SK-N-SH (cell line): ENCODE results near the gene UBR1. TPM values are rescaled to one million over a fixed set of nuclear protein-coding genes. Genes with fewer than 3 reads are reported as not detected.

Experiments
- CTCF ChIA-PET: fragments of 300-600, 350-600 bp; formaldehyde crosslinking; extraction: SDS; loops from one replicate; lab custom pipeline; 2021; lab: Yijun Ruan, JAX
- POLR2A ChIA-PET: fragments of 350-600 bp; sonication (Branson Sonifier 250); formaldehyde crosslinking; extraction: SDS; loops from one replicate; lab custom pipeline; 2020; ENCODE audit warnings: antibody characterized with exemption, inconsistent platforms; lab: Yijun Ruan, JAX
- DNase-seq: peaks from one replicate; pipeline ENCODE4 v3.0.0; 2012
- H2AFZ ChIP-seq: fragments of 200-600 bp; sonication (generic); 2 replicates; pipeline ENCODE4 v1.8.1; 2016; ENCODE audit warnings: antibody characterized with exemption, mild to moderate bottlenecking, low read depth
- H3F3A ChIP-seq: fragments of 200-600 bp; sonication (generic); replicated peaks from 2 replicates; pipeline ENCODE3; 2016; ENCODE audit warnings: antibody characterized with exemption, mild to moderate bottlenecking; ENCODE audit not compliant: insufficient read depth
- H3K27ac ChIP-seq, 2 experiments: fragments of 200-500 bp in 1 of 2; fragments of 200-600 bp in 1 of 2; sonication (Bioruptor generic) in 1 of 2; sonication (generic), shearing (Covaris generic) in 1 of 2; 2 replicates each; pipeline versions ENCODE4 v1.5.1 to v1.6.1; 2014 to 2016; ENCODE audit warnings: low read depth in 2 of 2, inconsistent platforms in 1 of 2, low read length in 1 of 2, mild to moderate bottlenecking in 1 of 2, mixed read lengths in 1 of 2
- H3K27me3 ChIP-seq: fragments of 200-600 bp; sonication (generic), shearing (Covaris generic); 2 replicates; pipeline ENCODE4 v1.6.1; 2016; ENCODE audit warnings: mixed run types; ENCODE audit not compliant: insufficient read depth
- H3K36me3 ChIP-seq, 2 experiments: fragments of 200-500 bp in 1 of 2; fragments of 200-600 bp in 1 of 2; sonication (Bioruptor generic) in 1 of 2; sonication (generic) in 1 of 2; replicated peaks in 1 of 2; 2 replicates each; pipeline versions ENCODE3 to v1.5.1; 2014 to 2016; ENCODE audit warnings: low read length in 1 of 2, mild to moderate bottlenecking in 1 of 2; ENCODE audit not compliant: insufficient read depth in 2 of 2, control insufficient read depth in 1 of 2
- H3K4me1 ChIP-seq, 2 experiments: fragments of 200-500 bp in 1 of 2; fragments of 200-600 bp in 1 of 2; sonication (Bioruptor generic) in 1 of 2; sonication (generic), shearing (Covaris generic) in 1 of 2; 2 replicates each; pipeline versions ENCODE4 v1.5.1 to v1.6.1; 2014 to 2016; ENCODE audit warnings: low read depth in 1 of 2, low read length in 1 of 2, mixed run types in 1 of 2; ENCODE audit not compliant: insufficient read depth in 2 of 2, control insufficient read depth in 1 of 2
- H3K4me2 ChIP-seq: fragments of 200-600 bp; sonication (generic), shearing (Covaris generic); 2 replicates; pipeline ENCODE4 v1.6.1; 2017; ENCODE audit warnings: mixed run types
- H3K4me3 ChIP-seq, 2 experiments: fragments of 200-500 bp in 1 of 2; fragments of 200-600 bp in 1 of 2; sonication (Bioruptor generic) in 1 of 2; sonication (generic), shearing (Covaris generic) in 1 of 2; 2 replicates each; pipeline versions ENCODE4 v1.5.1 to v1.8.1; 2014 to 2016; ENCODE audit warnings: low read depth in 2 of 2, inconsistent platforms in 1 of 2, low read length in 1 of 2, mild to moderate bottlenecking in 1 of 2, mixed read lengths in 1 of 2, moderate library complexity in 1 of 2
- H3K79me2 ChIP-seq: fragments of 200-600 bp; sonication (generic); 2 replicates; pipeline ENCODE4 v1.8.1; 2017; ENCODE audit warnings: mild to moderate bottlenecking; ENCODE audit not compliant: insufficient read depth
- H3K9ac ChIP-seq: fragments of 200-600 bp; sonication (generic); 2 replicates; pipeline ENCODE4 v1.6.1; 2017; ENCODE audit warnings: mixed run types
- H3K9me2 ChIP-seq: fragments of 200-600 bp; sonication (generic); 2 replicates; pipeline ENCODE4 v1.6.1; 2017; ENCODE audit warnings: mixed run types
- H3K9me3 ChIP-seq: fragments of 200-600 bp; sonication (generic); 2 replicates; pipeline ENCODE4 v1.6.1; 2017; ENCODE audit warnings: mixed run types, mild to moderate bottlenecking, moderate library complexity
- H4K20me1 ChIP-seq: fragments of 200-600 bp; sonication (generic); 2 replicates; pipeline ENCODE4 v1.6.1; 2017; ENCODE audit warnings: mild to moderate bottlenecking, mixed run types; ENCODE audit not compliant: insufficient read depth
- CHD2 ChIP-seq: fragments of 150-350 bp; IDR thresholded peaks from 2 replicates; pipeline ENCODE4 v1.6.1; 2018; ENCODE audit warnings: low read length; ENCODE audit not compliant: partially characterized antibody
- CTCF ChIP-seq: fragments of 200-600 bp; sonication (generic); IDR thresholded peaks from 2 replicates; pipeline ENCODE4 v1.6.1; 2017; ENCODE audit warnings: antibody characterized with exemption, mild to moderate bottlenecking, moderate library complexity
- EP300 ChIP-seq, 2 experiments: IDR thresholded peaks; 2 replicates each; pipeline versions ENCODE4 v1.4.0 to v1.6.1; 2012; ENCODE audit warnings: borderline replicate concordance in 1 of 2, low read depth in 1 of 2, low read length in 1 of 2
- EZH2phosphoT487 ChIP-seq: fragments of 200-600 bp; sonication (generic); IDR thresholded peaks from 2 replicates; pipeline ENCODE4 v1.6.1; 2017; ENCODE audit warnings: low read depth, mixed run types, mild to moderate bottlenecking, antibody characterized with exemption, moderate library complexity, borderline replicate concordance
- FOSL2 ChIP-seq: IDR thresholded peaks from 2 replicates; pipeline ENCODE4 v1.4.0; 2012; ENCODE audit warnings: low read depth, mild to moderate bottlenecking, moderate library complexity, borderline replicate concordance
- GABPA ChIP-seq: IDR thresholded peaks from 2 replicates; pipeline ENCODE4 v1.4.0; 2012; ENCODE audit warnings: low read depth, mild to moderate bottlenecking
- MEF2A ChIP-seq: IDR thresholded peaks from 2 replicates; pipeline ENCODE4 v1.4.0; 2012; ENCODE audit warnings: low read depth, borderline replicate concordance
- MXI1 ChIP-seq: IDR thresholded peaks from 2 replicates; pipeline ENCODE4 v1.6.1; 2012; ENCODE audit warnings: mild to moderate bottlenecking, low read depth, low read length, improper control_type of control experiment
- REST ChIP-seq: IDR thresholded peaks from 2 replicates; pipeline ENCODE4 v1.6.1; 2012; ENCODE audit warnings: mild to moderate bottlenecking, low read depth, low read length, moderate library complexity
- RFX5 ChIP-seq: IDR thresholded peaks from 2 replicates; pipeline ENCODE4 v1.6.1; 2012; ENCODE audit warnings: mild to moderate bottlenecking, improper control_type of control experiment, low read length
- SMC3 ChIP-seq: IDR thresholded peaks from 2 replicates; pipeline ENCODE4 v1.6.1; 2012; ENCODE audit warnings: low read depth, low read length, improper control_type of control experiment
- TAF1 ChIP-seq: IDR thresholded peaks from 2 replicates; pipeline ENCODE4 v1.6.1; 2012; ENCODE audit warnings: low read depth, mild to moderate bottlenecking, low read length, moderate library complexity, borderline replicate concordance
- TCF12 ChIP-seq: IDR thresholded peaks from 2 replicates; pipeline ENCODE4 v1.4.0; 2012
- YY1 ChIP-seq: IDR thresholded peaks from 2 replicates; pipeline ENCODE4 v1.4.0; 2012; ENCODE audit warnings: low read depth, mild to moderate bottlenecking
- WGBS: methylation state at CpG from one replicate; pipeline ENCODE4 v1.1.6; 2017; ENCODE audit warnings: low lambda C conversion rate; 5-methylcytosine and 5-hydroxymethylcytosine counted together
- polyA plus RNA-seq, 3 experiments: library from polyadenylated mRNA; depleted of rRNA; stranded (reverse); fragments of >200 nt; gene quantifications; 2 replicates each; pipeline ENCODE4 v1.2.3, GENCODE V29; 2012
- TF ChIP-seq, protein P1 (sequence below): IDR thresholded peaks from 2 replicates; pipeline ENCODE4; 2012

The UBR1 gene
- polyA plus RNA-seq, 1 of the 3 experiments (the other 2 are of a cell fraction): 3.7 TPM

DNA sequence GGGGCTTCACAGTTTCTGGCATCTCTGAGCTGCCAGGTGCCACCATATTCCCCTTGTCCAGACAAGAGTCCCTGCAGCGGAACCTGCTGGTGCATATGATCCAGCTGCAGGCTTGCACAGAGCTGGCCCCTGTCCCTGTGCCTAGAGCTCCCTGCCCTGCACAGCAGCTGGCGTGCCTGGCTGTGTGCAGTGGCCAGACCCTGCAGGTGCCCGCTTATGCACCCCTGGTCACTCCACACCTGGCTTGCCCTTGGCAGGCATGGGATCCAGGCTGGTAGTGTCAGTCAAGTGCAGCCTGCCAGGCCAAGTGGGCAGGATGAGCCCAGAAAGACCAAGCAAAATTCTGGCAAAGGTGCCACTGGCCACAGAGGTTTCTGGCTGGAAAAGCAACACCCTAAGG lies 96.6 kb downstream of the UBR1 start:
- Histone ChIP-seq H4K20me1 (no peaks in the 10 kb centered on the region), H2AFZ (no peak overlapping the region)
- no peak for TF ChIP-seq SMC3
- TF ChIP-seq, all 33 proteins: peak for 0
- no peaks in the 10 kb centered on the region for H3K9me2 ChIP-seq
- no peak for DNase-seq
- CTCF ChIA-PET: no interaction called here
- H3K36me3 ChIP-seq: peaks cover 51 to 57% of the 10 kb centered on the region in 2 experiments
- WGBS: no CpG with 5 or more reads among the region's 3 CpGs
- H3K4me2 ChIP-seq: no peak overlapping the region
- H3K9ac ChIP-seq: no peak overlapping the region
- H3F3A ChIP-seq: no peaks in the 10 kb centered on the region
- no peak overlapping the region for H3K4me3 ChIP-seq
- no peaks in the 10 kb centered on the region for H3K4me1 ChIP-seq
- H3K27me3 ChIP-seq: no peaks in the 10 kb centered on the region
- no peaks in the 10 kb centered on the region for H3K9me3 ChIP-seq
- H3K27ac ChIP-seq: no peak overlapping the region
- POLR2A ChIA-PET: no interaction called here
- H3K79me2 ChIP-seq: no peaks in the 10 kb centered on the region

DNA sequence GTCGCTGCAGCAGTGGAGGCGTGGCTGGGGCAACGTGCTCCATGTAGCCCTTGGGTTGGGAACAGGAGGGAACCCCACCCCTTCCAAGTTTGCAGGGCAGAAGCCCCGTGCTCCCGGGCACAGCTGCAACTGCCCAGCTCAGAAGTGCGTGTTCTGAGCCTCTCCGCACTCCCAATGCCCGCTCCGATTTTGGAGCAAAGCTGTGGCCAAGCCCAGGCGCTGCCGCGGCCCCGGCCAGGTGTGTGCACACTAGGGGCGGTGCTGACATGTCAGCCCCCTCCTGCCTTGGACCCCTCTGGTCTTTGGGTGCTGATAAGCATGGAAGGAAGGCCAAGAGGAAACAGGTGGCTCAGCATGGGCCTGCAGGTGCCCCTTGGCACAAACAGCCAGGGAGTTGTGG lies 97.7 kb downstream of the UBR1 start:
- no peak overlapping the region for H3K4me3 ChIP-seq
- WGBS: 95% methylated on average over 4 of the region's 14 CpGs
- no peaks in the 10 kb centered on the region for H3F3A ChIP-seq
- CTCF ChIA-PET: no interaction called here
- H3K4me2 ChIP-seq: no peak overlapping the region
- no peaks in the 10 kb centered on the region for H3K9me3 ChIP-seq
- DNase-seq: no peak
- no peak overlapping the region for H3K27ac ChIP-seq
- H3K9ac ChIP-seq: no peak overlapping the region
- TF ChIP-seq MXI1: no peak
- TF ChIP-seq EP300 (IDR thresholded peaks at IDR 0.05; ENCODE audit: borderline replicate concordance in 1 of 2, low read depth in 1 of 2, low read length in 1 of 2): no peak
- TF ChIP-seq RFX5: no peak
- no peak for TF ChIP-seq TCF12
- TF ChIP-seq FOSL2: no peak
- TF ChIP-seq TAF1: no peak
- TF ChIP-seq CTCF: no peak
- no peak for TF ChIP-seq YY1
- no peak for TF ChIP-seq MEF2A
- TF ChIP-seq, protein P1, sequence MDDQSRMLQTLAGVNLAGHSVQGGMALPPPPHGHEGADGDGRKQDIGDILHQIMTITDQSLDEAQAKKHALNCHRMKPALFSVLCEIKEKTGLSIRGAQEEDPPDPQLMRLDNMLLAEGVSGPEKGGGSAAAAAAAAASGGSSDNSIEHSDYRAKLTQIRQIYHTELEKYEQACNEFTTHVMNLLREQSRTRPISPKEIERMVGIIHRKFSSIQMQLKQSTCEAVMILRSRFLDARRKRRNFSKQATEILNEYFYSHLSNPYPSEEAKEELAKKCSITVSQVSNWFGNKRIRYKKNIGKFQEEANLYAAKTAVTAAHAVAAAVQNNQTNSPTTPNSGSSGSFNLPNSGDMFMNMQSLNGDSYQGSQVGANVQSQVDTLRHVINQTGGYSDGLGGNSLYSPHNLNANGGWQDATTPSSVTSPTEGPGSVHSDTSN: no peak
- no peak for TF ChIP-seq CHD2
- TF ChIP-seq GABPA: no peak
- TF ChIP-seq REST: no peak
- no peak for TF ChIP-seq EZH2phosphoT487
- TF ChIP-seq, all 33 proteins: peak for 0
- H3K9me2 ChIP-seq: no peaks in the 10 kb centered on the region
- no peak overlapping the region for H2AFZ ChIP-seq
- H3K27me3 ChIP-seq: no peaks in the 10 kb centered on the region
- no peaks in the 10 kb centered on the region for H3K79me2 ChIP-seq
- peaks cover 51 to 58% of the 10 kb centered on the region in 2 experiments for H3K36me3 ChIP-seq
- POLR2A ChIA-PET: no interaction called here
- no peaks in the 10 kb centered on the region for H3K4me1 ChIP-seq
- no peaks in the 10 kb centered on the region for H4K20me1 ChIP-seq
